GM18505 (cell line): ENCODE data around the gene MED29.

ENCODE experiments used
- ATAC-seq: cut with Tn5 transposase; IDR thresholded peaks from one replicate; pipeline ENCODE4 v1.9.1; 2021; ENCODE audit not compliant: unreplicated experiment
- POLR2A ChIP-seq: IDR thresholded peaks from 4 replicates; pipeline ENCODE4 v1.6.1; 2011; ENCODE audit warnings: borderline replicate concordance; ENCODE audit not compliant: insufficient read depth, insufficient read length; ENCODE audit errors: extremely low read depth

Gene MED29

GRCh38 chr19:39397360-39398296 lies 6.5 kb downstream of the MED29 start:
- peak; percentile 37 for ATAC-seq

GRCh38 chr19:39398297-39398864 lies 7.2 kb downstream of the MED29 start:
- TF ChIP-seq POLR2A, result peak; percentile 46
- ATAC-seq, result no peak

More at GRCh38 chr19:39397360-39398296, 6.5 kb downstream of the MED29 start:
- TF ChIP-seq POLR2A, result peak; percentile 40

- TF ChIP-seq POLR2A, result no peak
- ATAC-seq, result no peak
These were observed 8.5 kb downstream of the MED29 start for GRCh38 chr19:39399668-39400050.

GRCh38 chr19:39400061-39400460 lies 8.9 kb downstream of the MED29 start:
- no peak for ATAC-seq
- no peak for TF ChIP-seq POLR2A

- TF ChIP-seq POLR2A, result no peak
- no peak for ATAC-seq
These were observed 9.9 kb downstream of the MED29 start for GRCh38 chr19:39401070-39401548.

- peak; percentile 1 for ATAC-seq
- TF ChIP-seq POLR2A, result peak; percentile 71
These were observed 10.6 kb downstream of the MED29 start for GRCh38 chr19:39401549-39402345.

GRCh38 chr19:39402346-39403300 lies 11.4 kb downstream of the MED29 start:
- ATAC-seq, result peak; percentile 31
- TF ChIP-seq POLR2A, result peak; percentile 34

GRCh38 chr19:39403331-39404312 lies 12.4 kb downstream of the MED29 start:
- TF ChIP-seq POLR2A, result peak; percentile 61
- peak; percentile 30 for ATAC-seq

GRCh38 chr19:39405261-39405957 lies 14.2 kb downstream of the MED29 start:
- no peak for TF ChIP-seq POLR2A
- ATAC-seq, result no peak

GRCh38 chr19:39405958-39406655 lies 14.9 kb downstream of the MED29 start:
- no peak for ATAC-seq
- TF ChIP-seq POLR2A, result no peak
